Thoracic aorta (tissue), 2 donors: ENCODE data around the gene PRXL2B. TPM values are rescaled to one million over a fixed set of nuclear protein-coding genes. Genes with fewer than 3 reads are reported as not detected.

Experiments used
- ATAC-seq: fragments of 150-250 bp; one replicate; pipeline ENCODE4 v1.8.0; 2017; ENCODE audit warnings: low read depth; ENCODE audit not compliant: insufficient number of reproducible peaks, low FRiP score
- DNase-seq: peaks from one replicate; pipeline ENCODE4 v3.0.0-alpha.2; 2020; ENCODE audit warnings: low spot score
- H3K27ac ChIP-seq, 2 donors: fragments of 200-600 bp; sonication (generic); 1 replicate in 1 of 2; 2 replicates in 1 of 2; pipeline ENCODE4 v1.5.1; 2016; ENCODE audit warnings: mild to moderate bottlenecking in 2 of 2, moderate library complexity in 2 of 2
- H3K27me3 ChIP-seq: fragments of 200-600 bp; sonication (generic); replicated peaks from 2 replicates; pipeline ENCODE4 v1.6.0; 2016; ENCODE audit warnings: mild to moderate bottlenecking; ENCODE audit not compliant: insufficient read depth
- H3K36me3 ChIP-seq: fragments of 200-600 bp; sonication (generic); one replicate; pipeline ENCODE4 v1.5.1; 2016
- H3K4me1 ChIP-seq, 2 donors: fragments of 200-600 bp; sonication (generic); 1 replicate in 1 of 2; 2 replicates in 1 of 2; pipeline versions ENCODE4 v1.5.1 to v1.6.0; 2016; ENCODE audit warnings: low read depth in 2 of 2, mild to moderate bottlenecking in 1 of 2; ENCODE audit not compliant: control insufficient read depth in 1 of 2
- H3K4me3 ChIP-seq: fragments of 200-600 bp; sonication (generic); 2 replicates; pipeline ENCODE4 v1.5.1; 2016; ENCODE audit warnings: mild to moderate bottlenecking
- H3K9me3 ChIP-seq: fragments of 200-600 bp; sonication (generic); 2 replicates; pipeline ENCODE4 v1.5.1; 2016
- CTCF ChIP-seq: fragments of 200-600 bp; sonication (generic); IDR thresholded peaks from one replicate; pipeline ENCODE4 v1.5.1; 2019; ENCODE audit warnings: antibody characterized with exemption
- total RNA-seq, 2 donors: library from RNA; depleted of rRNA; stranded (reverse); fragments of >200 nt; gene quantifications; one replicate each; pipeline versions ENCODE4 v1.1.0 to v1.2.3, GENCODE V29; 2016

The PRXL2B gene
- total RNA-seq, 2 donors from 2014 or later, result 8.3 to 15.2 TPM

GRCh38 chr1:2540816-2541492 is 45.6 kb upstream of the PRXL2B start:
- Histone ChIP-seq H3K4me3 (no peak overlapping the region), H3K9me3 (no peaks in the 10 kb centered on the region), H3K36me3 (no peaks in the 10 kb centered on the region), H3K27me3 (no peaks in the 10 kb centered on the region), H3K4me1 (no peaks in the 10 kb centered on the region), H3K27ac (no peak overlapping the region)
- TF ChIP-seq CTCF, result no peak
- ATAC-seq (no peak), DNase-seq (no peak)

DNA sequence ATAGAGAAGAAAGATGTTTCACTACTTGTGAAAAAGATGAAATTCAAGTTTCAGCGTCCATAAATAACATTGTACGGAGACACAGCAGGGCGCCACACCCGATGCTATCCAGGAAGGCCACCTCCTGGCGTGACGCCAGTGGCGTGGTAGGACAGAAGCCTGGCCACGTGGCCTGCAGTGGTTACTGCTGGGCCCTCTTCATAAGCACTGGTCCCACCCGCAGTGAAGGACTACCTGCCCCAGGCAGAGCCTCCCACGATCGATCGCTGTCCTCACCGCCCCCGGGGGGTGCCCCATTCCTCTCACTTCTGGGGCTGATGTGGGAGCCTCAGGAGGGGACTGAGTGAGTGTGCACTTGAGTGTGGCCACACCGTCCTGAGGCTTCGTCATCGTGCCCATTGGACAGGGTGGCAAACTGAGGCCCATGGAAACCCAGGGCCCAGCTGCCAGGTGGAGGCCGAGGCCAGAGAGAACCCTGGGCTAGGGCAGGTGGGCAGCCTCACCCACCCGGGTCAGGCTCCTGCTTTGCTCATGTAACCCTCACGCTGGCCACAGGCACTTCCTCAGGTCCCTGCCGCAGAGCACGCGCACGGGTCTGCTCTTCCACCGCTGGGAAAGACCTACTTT is 44.8 kb upstream of the PRXL2B start:
- TF ChIP-seq CTCF, result no peak
- H3K9me3 ChIP-seq, result no peaks in the 10 kb centered on the region
- no peaks in the 10 kb centered on the region for H3K27me3 ChIP-seq
- no peak for ATAC-seq
- no peak overlapping the region for H3K27ac ChIP-seq
- no peak overlapping the region for H3K4me3 ChIP-seq
- H3K36me3 ChIP-seq, result no peaks in the 10 kb centered on the region
- no peak for DNase-seq
- H3K4me1 ChIP-seq, result peaks cover 0 to 5% of the 10 kb centered on the region in 2 donors

DNA sequence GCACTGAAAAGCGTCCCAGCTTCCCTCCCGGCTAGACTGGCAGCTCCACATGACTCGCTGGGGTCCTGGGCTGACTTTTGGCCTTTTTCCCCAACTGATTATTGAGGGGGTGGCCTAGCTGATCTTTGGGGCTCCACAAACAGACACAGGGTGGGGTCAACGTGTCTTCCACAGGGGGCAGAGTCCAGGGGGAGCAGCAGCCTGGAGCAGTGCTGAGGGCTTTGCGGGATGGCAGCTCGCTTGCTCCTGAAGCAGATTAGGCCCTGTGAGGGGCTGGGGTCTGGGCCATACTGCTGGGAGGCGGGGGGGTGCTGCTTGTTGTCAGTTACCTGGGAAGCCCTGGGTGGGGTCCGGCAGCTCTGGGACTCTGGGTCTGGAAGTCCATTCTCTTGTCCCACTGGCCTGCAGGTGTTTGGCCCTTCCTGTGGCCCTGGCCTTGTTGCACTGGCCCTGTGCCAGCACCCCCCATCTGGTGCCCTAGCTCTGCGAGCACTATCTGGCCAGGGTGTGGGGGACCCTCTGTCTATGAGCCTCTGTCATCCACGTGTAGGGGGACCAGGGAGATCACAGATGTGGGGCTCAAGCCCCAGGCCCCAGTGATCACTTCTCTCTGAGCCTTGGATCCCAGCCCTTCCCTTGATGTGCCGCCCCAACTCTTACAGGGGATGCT is 44.2 kb upstream of the PRXL2B start:
- H3K9me3 ChIP-seq, result no peaks in the 10 kb centered on the region
- H3K27me3 ChIP-seq, result no peaks in the 10 kb centered on the region
- no peak overlapping the region for H3K4me3 ChIP-seq
- no peaks in the 10 kb centered on the region for H3K36me3 ChIP-seq
- peaks cover 2 to 12% of the 10 kb centered on the region in 2 donors for H3K4me1 ChIP-seq
- ATAC-seq, result no peak
- H3K27ac ChIP-seq, result no peak overlapping the region
- no peak for TF ChIP-seq CTCF
- no peak for DNase-seq

DNA sequence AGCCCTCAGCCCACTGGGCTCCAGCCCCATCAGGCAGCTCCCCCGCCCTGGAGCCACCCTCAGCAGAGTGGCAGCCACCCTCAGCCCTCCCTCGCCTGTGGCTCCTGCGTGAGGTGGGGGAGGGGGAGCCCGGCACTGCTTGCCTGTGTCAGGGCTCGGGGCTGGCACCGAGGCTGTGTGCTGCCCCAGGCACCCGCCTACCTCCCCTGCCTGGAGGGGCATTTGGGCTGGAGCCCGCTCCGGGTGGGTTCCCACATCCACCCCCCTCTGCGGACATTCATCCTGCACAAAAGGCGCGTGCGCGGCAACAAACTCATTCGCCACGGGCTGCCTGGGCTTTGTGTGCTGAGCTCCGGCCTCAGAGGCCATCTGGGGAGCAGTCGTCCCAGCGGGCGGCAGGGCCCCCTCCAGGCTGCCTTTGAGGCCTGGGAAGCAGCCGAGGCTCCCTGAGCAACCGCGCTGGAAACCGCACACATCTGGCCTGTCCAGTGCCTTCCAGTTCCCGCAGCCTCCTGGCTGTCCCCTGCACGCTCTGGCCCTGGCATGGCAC is 43.0 kb upstream of the PRXL2B start:
- no peaks in the 10 kb centered on the region for H3K9me3 ChIP-seq
- TF ChIP-seq CTCF, result no peak
- no peaks in the 10 kb centered on the region for H3K36me3 ChIP-seq
- no peak overlapping the region for H3K27ac ChIP-seq
- peaks cover 10 to 23% of the 10 kb centered on the region in 2 donors for H3K4me1 ChIP-seq
- H3K27me3 ChIP-seq, result no peaks in the 10 kb centered on the region
- no peak overlapping the region for H3K4me3 ChIP-seq
- DNase-seq (no peak), ATAC-seq (no peak)
